Astrocyte of the spinal cord (primary cell): ENCODE data around the gene CBLN2.

ENCODE experiments used
- DNase-seq: peaks from one replicate; pipeline ENCODE4 v3.0.0; 2011; ENCODE audit warnings: low read depth, low spot score
- H3K4me3 ChIP-seq: 2 replicates; pipeline ENCODE4 v1.5.1; 2011; ENCODE audit warnings: low read depth, mild to moderate bottlenecking, low read length, moderate library complexity
- in situ Hi-C: cut with HindIII; loops from 2 replicates; pipeline ENCODE4 v1.10.0; 2017; ENCODE audit warnings: low sequenced_read_pairs
- TF ChIP-seq, protein P1 (sequence below): IDR thresholded peaks from 2 replicates; pipeline ENCODE4 v1.5.1; 2012; ENCODE audit warnings: low read depth, mild to moderate bottlenecking, low read length, inconsistent platforms

CBLN2 gene

GRCh38 chr18:72544092-72544886 is at the start of gene CBLN2:
Gene CBLN2, minus strand, starts transcription at chr18:72544342. Its CDS starts 2,182 bp downstream, at chr18:72542160.
- in situ Hi-C loops: no loop called here
- TF ChIP-seq, protein P1, sequence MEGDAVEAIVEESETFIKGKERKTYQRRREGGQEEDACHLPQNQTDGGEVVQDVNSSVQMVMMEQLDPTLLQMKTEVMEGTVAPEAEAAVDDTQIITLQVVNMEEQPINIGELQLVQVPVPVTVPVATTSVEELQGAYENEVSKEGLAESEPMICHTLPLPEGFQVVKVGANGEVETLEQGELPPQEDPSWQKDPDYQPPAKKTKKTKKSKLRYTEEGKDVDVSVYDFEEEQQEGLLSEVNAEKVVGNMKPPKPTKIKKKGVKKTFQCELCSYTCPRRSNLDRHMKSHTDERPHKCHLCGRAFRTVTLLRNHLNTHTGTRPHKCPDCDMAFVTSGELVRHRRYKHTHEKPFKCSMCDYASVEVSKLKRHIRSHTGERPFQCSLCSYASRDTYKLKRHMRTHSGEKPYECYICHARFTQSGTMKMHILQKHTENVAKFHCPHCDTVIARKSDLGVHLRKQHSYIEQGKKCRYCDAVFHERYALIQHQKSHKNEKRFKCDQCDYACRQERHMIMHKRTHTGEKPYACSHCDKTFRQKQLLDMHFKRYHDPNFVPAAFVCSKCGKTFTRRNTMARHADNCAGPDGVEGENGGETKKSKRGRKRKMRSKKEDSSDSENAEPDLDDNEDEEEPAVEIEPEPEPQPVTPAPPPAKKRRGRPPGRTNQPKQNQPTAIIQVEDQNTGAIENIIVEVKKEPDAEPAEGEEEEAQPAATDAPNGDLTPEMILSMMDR: peak; percentile 85
- H3K4me3 ChIP-seq: peak within 1 kb of the TSS; percentile 31
- DNase-seq: peak; percentile 76

DNA sequence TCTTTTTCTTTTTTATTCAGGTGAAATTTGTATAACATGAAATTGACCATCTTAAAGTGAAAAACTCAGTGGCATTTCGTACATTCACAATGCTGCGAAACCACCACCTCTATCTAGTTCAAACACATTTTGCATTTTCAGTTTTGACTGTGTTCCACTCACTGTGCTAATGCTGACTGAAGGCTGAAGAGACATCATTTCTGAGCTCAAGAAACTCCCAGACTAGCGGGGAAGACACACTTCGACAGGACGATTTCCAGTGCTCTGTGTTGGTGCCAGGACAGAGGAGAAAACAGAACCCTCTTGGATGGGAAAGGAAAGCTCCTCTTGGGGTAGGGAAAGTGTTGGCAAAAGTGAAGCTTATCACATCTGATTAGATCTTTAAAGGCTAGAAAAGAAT is 44.2 kb upstream of the CBLN2 start:
- in situ Hi-C loops: no loop called here
- TF ChIP-seq, protein P1: no peak
- no peak for DNase-seq
- H3K4me3 ChIP-seq: no peak overlapping the region

DNA sequence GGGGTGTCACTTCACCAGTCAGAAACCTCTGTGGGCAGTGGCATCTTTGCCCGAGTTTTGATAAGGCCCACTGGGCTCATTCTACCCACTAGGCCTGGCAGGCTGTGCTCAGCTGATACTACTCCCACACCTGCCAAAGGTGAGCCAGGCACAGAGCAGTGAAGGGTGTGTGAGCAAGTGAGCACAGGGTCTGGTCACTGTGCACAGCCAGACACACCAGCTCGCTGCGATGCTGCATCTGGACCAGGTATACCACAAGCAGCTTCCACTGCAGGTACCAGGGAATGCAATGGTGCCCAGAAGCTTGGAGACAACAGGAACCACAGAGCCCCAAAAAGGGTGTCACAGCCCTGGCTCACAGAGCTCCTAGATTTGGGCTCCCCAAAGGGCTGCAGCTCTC is 40.6 kb upstream of the CBLN2 start:
- in situ Hi-C loops: no loop called here
- H3K4me3 ChIP-seq: no peak overlapping the region
- TF ChIP-seq, protein P1: no peak
- DNase-seq: no peak

DNA sequence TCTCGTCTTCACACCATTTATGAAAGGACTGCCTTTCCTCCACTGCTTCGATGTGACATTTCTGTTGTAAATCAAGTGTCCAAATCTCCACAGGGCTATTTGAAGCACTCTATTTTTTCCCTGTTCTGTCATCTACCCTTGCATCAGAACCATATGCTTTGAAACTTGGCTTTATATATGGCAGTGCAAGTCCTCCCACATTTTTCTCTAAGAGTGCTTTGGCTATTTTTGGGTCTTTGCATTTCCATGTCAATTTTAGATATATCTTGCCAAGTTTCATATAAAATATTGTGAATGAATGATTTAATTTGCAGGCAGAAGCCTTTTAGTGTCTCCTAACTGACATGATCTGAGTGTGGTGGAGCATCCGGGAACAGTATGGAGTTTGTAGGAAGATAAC is 37.8 kb upstream of the CBLN2 start:
- DNase-seq: no peak
- TF ChIP-seq, protein P1: no peak
- no peak overlapping the region for H3K4me3 ChIP-seq
- in situ Hi-C loops: no loop called here

DNA sequence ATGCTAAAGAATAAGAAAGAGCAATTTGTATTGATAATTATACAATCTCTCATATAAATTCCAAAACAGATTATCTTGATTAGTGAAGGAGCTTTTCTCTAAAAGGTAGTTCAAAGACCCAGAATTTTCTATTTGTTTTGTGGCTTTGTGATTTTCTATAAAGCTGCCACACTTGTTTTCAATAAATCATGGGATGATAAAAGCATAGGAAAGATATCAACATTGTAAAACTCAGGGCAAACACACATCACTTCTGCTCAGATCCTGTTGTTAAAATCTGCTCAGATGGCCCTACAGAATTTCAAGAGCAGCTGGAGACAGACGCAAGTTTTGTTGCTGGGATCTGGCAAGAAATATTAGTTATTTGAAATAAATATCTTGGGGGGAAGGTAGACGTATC is 28.8 kb upstream of the CBLN2 start:
- DNase-seq: no peak
- TF ChIP-seq, protein P1: no peak
- no peak overlapping the region for H3K4me3 ChIP-seq
- in situ Hi-C loops: no loop called here

DNA sequence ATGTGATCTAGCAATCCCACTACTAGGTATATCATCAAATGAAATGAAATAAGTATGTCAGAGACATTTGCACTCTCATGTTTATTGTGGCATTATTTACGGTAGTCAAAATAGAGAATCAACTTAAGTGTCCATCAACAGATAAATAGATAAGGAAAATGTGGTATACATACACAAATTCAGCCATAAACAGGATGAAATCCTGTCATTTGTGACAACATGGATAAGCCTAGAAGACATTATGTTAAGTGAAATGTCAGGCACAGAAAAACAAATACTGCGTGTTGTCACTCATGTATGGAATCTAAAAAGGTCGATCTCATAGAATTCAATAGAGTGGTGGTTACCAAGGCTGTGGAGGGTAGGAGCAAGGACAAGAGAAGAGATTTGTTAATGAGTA is 22.1 kb upstream of the CBLN2 start:
- no peak for DNase-seq
- TF ChIP-seq, protein P1: no peak
- no peak overlapping the region for H3K4me3 ChIP-seq
- in situ Hi-C loops: no loop called here
